ENCODE results near the gene MSS51. TPM values are rescaled to one million over a fixed set of nuclear protein-coding genes. Genes with fewer than 3 reads are reported as not detected.

MSS51 gene
- total RNA-seq, 1 donor = 0.73 TPM

GRCh38 chr10:73439055-73439454 is 5.7 kb upstream of the MSS51 start:
- no peaks in the 10 kb centered on the region for H3K9me3 ChIP-seq (ENCODE audit: low read depth, low read length)
- no peaks in the 10 kb centered on the region for H3K27me3 ChIP-seq (ENCODE audit: insufficient read depth, low read length)
- no peak overlapping the region for H3K4me3 ChIP-seq (ENCODE audit: low read length)
- H3K4me1 ChIP-seq (ENCODE audit: insufficient read depth, low read length) = no peaks in the 10 kb centered on the region

- no peaks in the 10 kb centered on the region for H3K9me3 ChIP-seq (ENCODE audit: low read depth, low read length)
- H3K4me1 ChIP-seq (ENCODE audit: insufficient read depth, low read length) = peaks cover 5% of the 10 kb centered on the region
- no peaks in the 10 kb centered on the region for H3K27me3 ChIP-seq (ENCODE audit: insufficient read depth, low read length)
- no peak overlapping the region for H3K4me3 ChIP-seq (ENCODE audit: low read length)
Observed at GRCh38 chr10:73432646-73433537, 469 bp downstream of the MSS51 start.

GRCh38 chr10:73426318-73426717 is 7.0 kb downstream of the MSS51 start:
- no peaks in the 10 kb centered on the region for H3K27me3 ChIP-seq (ENCODE audit: insufficient read depth, low read length)
- no peak overlapping the region for H3K4me3 ChIP-seq (ENCODE audit: low read length)
- H3K4me1 ChIP-seq (ENCODE audit: insufficient read depth, low read length) = no peaks in the 10 kb centered on the region
- no peaks in the 10 kb centered on the region for H3K9me3 ChIP-seq (ENCODE audit: low read depth, low read length)

GRCh38 chr10:73424478-73424877 is 8.9 kb downstream of the MSS51 start:
- no peak overlapping the region for H3K4me3 ChIP-seq (ENCODE audit: low read length)
- no peaks in the 10 kb centered on the region for H3K4me1 ChIP-seq (ENCODE audit: insufficient read depth, low read length)
- H3K27me3 ChIP-seq (ENCODE audit: insufficient read depth, low read length) = no peaks in the 10 kb centered on the region
- no peaks in the 10 kb centered on the region for H3K9me3 ChIP-seq (ENCODE audit: low read depth, low read length)

- Histone ChIP-seq H3K4me3 (ENCODE audit: low read length) (no peak overlapping the region), H3K27me3 (ENCODE audit: insufficient read depth, low read length) (no peaks in the 10 kb centered on the region), H3K9me3 (ENCODE audit: low read depth, low read length) (no peaks in the 10 kb centered on the region), H3K4me1 (ENCODE audit: insufficient read depth, low read length) (no peaks in the 10 kb centered on the region)
Observed at GRCh38 chr10:73423309-73423708, 10.1 kb downstream of the MSS51 start.

- Histone ChIP-seq H3K4me1 (ENCODE audit: insufficient read depth, low read length) (peaks cover 25% of the 10 kb centered on the region), H3K9me3 (ENCODE audit: low read depth, low read length) (no peaks in the 10 kb centered on the region), H3K4me3 (ENCODE audit: low read length) (no peak overlapping the region), H3K27me3 (ENCODE audit: insufficient read depth, low read length) (peaks cover 2% of the 10 kb centered on the region)
Observed at GRCh38 chr10:73416571-73416970, 16.8 kb downstream of the MSS51 start.

GRCh38 chr10:73414230-73414945 is 19.0 kb downstream of the MSS51 start:
- Histone ChIP-seq H3K4me1 (ENCODE audit: insufficient read depth, low read length) (peaks cover 25% of the 10 kb centered on the region), H3K9me3 (ENCODE audit: low read depth, low read length) (no peaks in the 10 kb centered on the region), H3K4me3 (ENCODE audit: low read length) (peak overlapping the region; percentile 91), H3K27me3 (ENCODE audit: insufficient read depth, low read length) (peaks cover 2% of the 10 kb centered on the region)

GRCh38 chr10:73413528-73414229 is 19.7 kb downstream of the MSS51 start, which contains the start of gene ANXA7:
Gene ANXA7 (minus strand): TSS chr10:73414058. CDS start chr10:73400856, 13,202 bp downstream.
- peaks cover 25% of the 10 kb centered on the region for H3K4me1 ChIP-seq (ENCODE audit: insufficient read depth, low read length)
- H3K9me3 ChIP-seq (ENCODE audit: low read depth, low read length) = no peaks in the 10 kb centered on the region
- peaks cover 2% of the 10 kb centered on the region for H3K27me3 ChIP-seq (ENCODE audit: insufficient read depth, low read length)
- peak within 1 kb of the TSS; percentile 91 for H3K4me3 ChIP-seq (ENCODE audit: low read length)

GRCh38 chr10:73413108-73413527 is 20.2 kb downstream of the MSS51 start:
- Histone ChIP-seq H3K4me3 (ENCODE audit: low read length) (peak overlapping the region; percentile 91), H3K9me3 (ENCODE audit: low read depth, low read length) (no peaks in the 10 kb centered on the region), H3K27me3 (ENCODE audit: insufficient read depth, low read length) (peaks cover 2% of the 10 kb centered on the region), H3K4me1 (ENCODE audit: insufficient read depth, low read length) (peaks cover 25% of the 10 kb centered on the region)

- Histone ChIP-seq H3K4me3 (ENCODE audit: low read length) (no peak overlapping the region), H3K4me1 (ENCODE audit: insufficient read depth, low read length) (peaks cover 25% of the 10 kb centered on the region)
Observed at GRCh38 chr10:73410897-73411296, 22.5 kb downstream of the MSS51 start.

GRCh38 chr10:73408978-73409521 is 24.3 kb downstream of the MSS51 start:
- H3K9me3 ChIP-seq (ENCODE audit: low read depth, low read length) = no peaks in the 10 kb centered on the region
- peaks cover 15% of the 10 kb centered on the region for H3K4me1 ChIP-seq (ENCODE audit: insufficient read depth, low read length)
- no peaks in the 10 kb centered on the region for H3K27me3 ChIP-seq (ENCODE audit: insufficient read depth, low read length)
- no peak overlapping the region for H3K4me3 ChIP-seq (ENCODE audit: low read length)

More at GRCh38 chr10:73410897-73411296, 22.5 kb downstream of the MSS51 start:
- H3K9me3 ChIP-seq (ENCODE audit: low read depth, low read length) = no peaks in the 10 kb centered on the region
- peaks cover 2% of the 10 kb centered on the region for H3K27me3 ChIP-seq (ENCODE audit: insufficient read depth, low read length)

- Histone ChIP-seq H3K4me3 (ENCODE audit: low read length) (no peak overlapping the region), H3K9me3 (ENCODE audit: low read depth, low read length) (no peaks in the 10 kb centered on the region), H3K4me1 (ENCODE audit: insufficient read depth, low read length) (peaks cover 13% of the 10 kb centered on the region), H3K27me3 (ENCODE audit: insufficient read depth, low read length) (no peaks in the 10 kb centered on the region)
Observed at GRCh38 chr10:73408061-73408460, 25.3 kb downstream of the MSS51 start.

GRCh38 chr10:73407495-73407894 is 25.9 kb downstream of the MSS51 start:
- Histone ChIP-seq H3K4me1 (ENCODE audit: insufficient read depth, low read length) (peaks cover 7% of the 10 kb centered on the region), H3K9me3 (ENCODE audit: low read depth, low read length) (no peaks in the 10 kb centered on the region), H3K27me3 (ENCODE audit: insufficient read depth, low read length) (no peaks in the 10 kb centered on the region)

GRCh38 chr10:73406846-73407245 is 26.5 kb downstream of the MSS51 start:
- peaks cover under 1% of the 10 kb centered on the region for H3K4me1 ChIP-seq (ENCODE audit: insufficient read depth, low read length)
- H3K9me3 ChIP-seq (ENCODE audit: low read depth, low read length) = no peaks in the 10 kb centered on the region
- no peak overlapping the region for H3K4me3 ChIP-seq (ENCODE audit: low read length)

More at GRCh38 chr10:73407495-73407894, 25.9 kb downstream of the MSS51 start:
- no peak overlapping the region for H3K4me3 ChIP-seq (ENCODE audit: low read length)

More at GRCh38 chr10:73406846-73407245, 26.5 kb downstream of the MSS51 start:
- H3K27me3 ChIP-seq (ENCODE audit: insufficient read depth, low read length) = no peaks in the 10 kb centered on the region

Data from mononuclear cell (primary cell).